ENCODE data around the gene SYNE1.

- TF ChIP-seq EZH2phosphoT487 (conservative IDR thresholded peaks at IDR 0.05; ENCODE audit: low read length) (no peak), CTCF (IDR thresholded peaks at IDR 0.05; ENCODE audit: insufficient read depth, low read length, poor library complexity, severe bottlenecking) (no peak)
Observed at GRCh38 chr6:152173321-152173720, 463.8 kb downstream of the SYNE1 start.

All from SU-DHL-6 (cell line).